ENCODE data around the gene BRME1. TPM values are rescaled to one million over a fixed set of nuclear protein-coding genes. Genes with fewer than 3 reads are reported as not detected.

Gene BRME1
- polyA plus RNA-seq, 2 of the 4 experiments (the other 2 are of a cell fraction) = 0.12 to 1.2 TPM

DNA sequence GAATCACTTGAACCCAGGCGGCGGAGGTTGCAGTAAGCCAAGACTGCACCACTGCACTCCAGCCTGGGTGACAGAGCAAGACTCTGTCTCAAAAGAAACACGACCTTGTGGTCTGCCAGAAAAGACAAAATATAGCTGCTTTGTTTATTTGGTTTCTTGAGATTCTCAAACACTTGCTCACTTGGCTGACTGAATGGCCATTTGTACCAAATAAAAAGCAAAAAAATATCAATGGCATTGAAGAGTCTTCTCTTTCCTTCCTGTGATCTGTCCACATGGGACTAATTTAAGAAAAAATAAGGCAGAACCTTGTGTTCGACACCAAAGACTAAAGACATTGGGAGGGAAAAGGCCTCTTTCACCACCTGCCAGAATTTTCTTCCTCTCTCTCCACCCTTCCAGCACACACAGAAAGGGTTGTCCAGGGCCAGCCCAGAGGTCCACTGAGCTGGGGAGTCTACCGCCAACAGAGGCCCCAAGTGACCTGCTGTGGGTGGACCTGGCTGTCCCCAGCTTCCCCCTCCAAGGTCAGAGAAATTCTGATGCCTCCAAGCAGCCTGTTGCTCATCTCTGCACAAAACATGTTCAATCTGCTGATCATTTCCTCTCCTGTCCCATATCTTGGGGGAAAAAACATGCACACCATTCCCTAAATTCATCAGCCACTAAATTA, 5.9 kb downstream of the BRME1 start (continued):
- TF ChIP-seq EHMT2 (IDR thresholded peaks at IDR 0.05; ENCODE audit: low read depth) (no peak), HEYL (CRISPR knock-in tag; IDR thresholded peaks at IDR 0.05) (no peak), CBX8 (IDR thresholded peaks at IDR 0.05) (no peak), FOSB (CRISPR knock-in tag; IDR thresholded peaks at IDR 0.05) (no peak), CHD2 (IDR thresholded peaks at IDR 0.05; ENCODE audit: low read length, partially characterized antibody) (no peak)
- TF ChIP-seq, protein P1, sequence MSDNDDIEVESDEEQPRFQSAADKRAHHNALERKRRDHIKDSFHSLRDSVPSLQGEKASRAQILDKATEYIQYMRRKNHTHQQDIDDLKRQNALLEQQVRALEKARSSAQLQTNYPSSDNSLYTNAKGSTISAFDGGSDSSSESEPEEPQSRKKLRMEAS (IDR thresholded peaks at IDR 0.05) = no peak

DNA sequence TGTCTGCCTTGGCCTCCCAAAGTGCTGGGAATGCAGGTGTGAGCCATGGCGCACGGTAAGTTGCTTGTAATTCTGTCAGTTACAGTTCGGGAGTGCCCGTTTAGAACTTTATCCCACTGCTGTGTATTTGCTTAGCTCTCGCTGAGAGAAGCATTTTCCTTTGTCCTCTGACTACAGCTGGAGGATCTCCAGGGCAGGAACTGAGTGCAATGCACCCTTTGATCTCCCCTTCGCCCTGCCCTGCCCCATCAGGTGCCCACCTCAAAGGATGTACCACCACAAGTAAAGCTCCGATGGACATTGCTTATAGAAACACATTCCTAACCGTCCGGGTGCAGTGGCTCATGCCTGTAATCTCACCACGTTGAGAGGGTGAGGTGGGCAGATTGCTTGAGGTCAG, 6.5 kb downstream of the BRME1 start:
- Histone ChIP-seq H3K27ac (no peak overlapping the region), H3K4me3 (no peak overlapping the region), H3K9me3 (no peaks in the 10 kb centered on the region), H3K4me1 (no peaks in the 10 kb centered on the region), H3K4me2 (no peak overlapping the region)
- FAIRE-seq = no peak
- DNase-seq (ENCODE audit: low read depth in 1 of 2, low spot score in 1 of 2) = no peak
- POLR2A ChIA-PET = no interaction called here
- no peak for TF ChIP-seq MAZ (IDR thresholded peaks at IDR 0.05; ENCODE audit: borderline replicate concordance, low read depth, low read length)
- TF ChIP-seq GATA3 (IDR thresholded peaks at IDR 0.05; ENCODE audit: borderline replicate concordance) = no peak
- no peak for TF ChIP-seq MYC (IDR thresholded peaks at IDR 0.05; ENCODE audit: borderline replicate concordance, low read length)
- TF ChIP-seq RFX5 (IDR thresholded peaks at IDR 0.05) = no peak
- no peak for TF ChIP-seq KDM1A (IDR thresholded peaks at IDR 0.05; ENCODE audit: low read depth)
- no peak for TF ChIP-seq ZFP36 (IDR thresholded peaks at IDR 0.05; ENCODE audit: borderline replicate concordance, partially characterized antibody)
- no peak for TF ChIP-seq BHLHE40 (IDR thresholded peaks at IDR 0.05; ENCODE audit: low read depth, low read length)
- no peak for TF ChIP-seq NPAS2 (CRISPR knock-in tag; IDR thresholded peaks at IDR 0.05; ENCODE audit: borderline replicate concordance)
- ATAC-seq = no peak
- 62% methylated on average over 10 of the region's 10 CpGs for WGBS (ENCODE audit: missing lambda C conversion rate)
- CTCF ChIA-PET = interaction anchor here (1.2 to 2.0 kb wide), 4 partner anchors 11 to 160 kb away, joined by 3 to 8 read pairs (median 3); no protein-coding TSS in a partner anchor

DNA sequence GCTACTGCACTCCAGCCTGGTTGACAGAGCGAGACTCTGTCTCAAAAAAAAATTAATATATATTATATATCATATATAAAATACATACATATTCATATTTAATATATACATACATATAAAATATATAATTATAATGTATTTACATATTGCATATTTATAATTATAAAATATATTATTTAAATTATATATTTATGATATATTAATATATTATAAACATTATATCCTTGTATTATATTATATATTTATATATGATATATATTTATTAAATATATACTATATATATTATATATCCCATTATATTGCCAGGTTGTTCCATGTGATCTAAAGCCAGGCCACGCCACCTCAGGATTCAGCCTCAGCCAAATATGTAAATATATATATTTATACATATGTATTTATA, 9.7 kb downstream of the BRME1 start:
- no peak for ATAC-seq
- ChIA-PET CTCF (no interaction called here), POLR2A (no interaction called here)
- no peak for DNase-seq (ENCODE audit: low read depth in 1 of 2, low spot score in 1 of 2)
- H3K4me1 ChIP-seq = no peaks in the 10 kb centered on the region
- no peak overlapping the region for H3K4me3 ChIP-seq
- H3K27ac ChIP-seq = no peak overlapping the region
- TF ChIP-seq HOXB5 (CRISPR knock-in tag; IDR thresholded peaks at IDR 0.05) (no peak), HEYL (CRISPR knock-in tag; IDR thresholded peaks at IDR 0.05) (no peak), RAD21 (conservative IDR thresholded peaks at IDR 0.05 in 1 of 2, IDR thresholded peaks at IDR 0.05 in 1 of 2) (no peak), SMC3 (IDR thresholded peaks at IDR 0.05) (no peak), TFCP2L1 (CRISPR knock-in tag; IDR thresholded peaks at IDR 0.05) (no peak), BHLHE40 (IDR thresholded peaks at IDR 0.05; ENCODE audit: low read depth, low read length) (no peak), MAFK (IDR thresholded peaks at IDR 0.05; ENCODE audit: partially characterized antibody) (no peak), ZFP36 (IDR thresholded peaks at IDR 0.05; ENCODE audit: borderline replicate concordance, partially characterized antibody) (no peak), KDM5A (IDR thresholded peaks at IDR 0.05) (no peak), CHD4 (IDR thresholded peaks at IDR 0.05; ENCODE audit: borderline replicate concordance) (no peak), GATA3 (IDR thresholded peaks at IDR 0.05; ENCODE audit: borderline replicate concordance) (no peak), HOXB13 (CRISPR knock-in tag; IDR thresholded peaks at IDR 0.05; ENCODE audit: low read depth) (no peak), CHD2 (IDR thresholded peaks at IDR 0.05; ENCODE audit: low read length, partially characterized antibody) (no peak), EHMT2 (IDR thresholded peaks at IDR 0.05; ENCODE audit: low read depth) (no peak), MAZ (IDR thresholded peaks at IDR 0.05; ENCODE audit: borderline replicate concordance, low read depth, low read length) (no peak), JUN (IDR thresholded peaks at IDR 0.05) (no peak)
- TF ChIP-seq, protein P2, sequence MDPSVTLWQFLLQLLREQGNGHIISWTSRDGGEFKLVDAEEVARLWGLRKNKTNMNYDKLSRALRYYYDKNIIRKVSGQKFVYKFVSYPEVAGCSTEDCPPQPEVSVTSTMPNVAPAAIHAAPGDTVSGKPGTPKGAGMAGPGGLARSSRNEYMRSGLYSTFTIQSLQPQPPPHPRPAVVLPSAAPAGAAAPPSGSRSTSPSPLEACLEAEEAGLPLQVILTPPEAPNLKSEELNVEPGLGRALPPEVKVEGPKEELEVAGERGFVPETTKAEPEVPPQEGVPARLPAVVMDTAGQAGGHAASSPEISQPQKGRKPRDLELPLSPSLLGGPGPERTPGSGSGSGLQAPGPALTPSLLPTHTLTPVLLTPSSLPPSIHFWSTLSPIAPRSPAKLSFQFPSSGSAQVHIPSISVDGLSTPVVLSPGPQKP (IDR thresholded peaks at IDR 0.05; ENCODE audit: low read depth, low read length) = no peak
- TF ChIP-seq, protein P1 (IDR thresholded peaks at IDR 0.05) = no peak
- TF ChIP-seq, protein P3, sequence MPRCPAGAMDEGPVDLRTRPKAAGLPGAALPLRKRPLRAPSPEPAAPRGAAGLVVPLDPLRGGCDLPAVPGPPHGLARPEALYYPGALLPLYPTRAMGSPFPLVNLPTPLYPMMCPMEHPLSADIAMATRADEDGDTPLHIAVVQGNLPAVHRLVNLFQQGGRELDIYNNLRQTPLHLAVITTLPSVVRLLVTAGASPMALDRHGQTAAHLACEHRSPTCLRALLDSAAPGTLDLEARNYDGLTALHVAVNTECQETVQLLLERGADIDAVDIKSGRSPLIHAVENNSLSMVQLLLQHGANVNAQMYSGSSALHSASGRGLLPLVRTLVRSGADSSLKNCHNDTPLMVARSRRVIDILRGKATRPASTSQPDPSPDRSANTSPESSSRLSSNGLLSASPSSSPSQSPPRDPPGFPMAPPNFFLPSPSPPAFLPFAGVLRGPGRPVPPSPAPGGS (IDR thresholded peaks at IDR 0.05) = no peak
- TF ChIP-seq, protein P4, sequence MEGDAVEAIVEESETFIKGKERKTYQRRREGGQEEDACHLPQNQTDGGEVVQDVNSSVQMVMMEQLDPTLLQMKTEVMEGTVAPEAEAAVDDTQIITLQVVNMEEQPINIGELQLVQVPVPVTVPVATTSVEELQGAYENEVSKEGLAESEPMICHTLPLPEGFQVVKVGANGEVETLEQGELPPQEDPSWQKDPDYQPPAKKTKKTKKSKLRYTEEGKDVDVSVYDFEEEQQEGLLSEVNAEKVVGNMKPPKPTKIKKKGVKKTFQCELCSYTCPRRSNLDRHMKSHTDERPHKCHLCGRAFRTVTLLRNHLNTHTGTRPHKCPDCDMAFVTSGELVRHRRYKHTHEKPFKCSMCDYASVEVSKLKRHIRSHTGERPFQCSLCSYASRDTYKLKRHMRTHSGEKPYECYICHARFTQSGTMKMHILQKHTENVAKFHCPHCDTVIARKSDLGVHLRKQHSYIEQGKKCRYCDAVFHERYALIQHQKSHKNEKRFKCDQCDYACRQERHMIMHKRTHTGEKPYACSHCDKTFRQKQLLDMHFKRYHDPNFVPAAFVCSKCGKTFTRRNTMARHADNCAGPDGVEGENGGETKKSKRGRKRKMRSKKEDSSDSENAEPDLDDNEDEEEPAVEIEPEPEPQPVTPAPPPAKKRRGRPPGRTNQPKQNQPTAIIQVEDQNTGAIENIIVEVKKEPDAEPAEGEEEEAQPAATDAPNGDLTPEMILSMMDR (IDR thresholded peaks at IDR 0.05) = no peak
- FAIRE-seq = no peak
- no peaks in the 10 kb centered on the region for H3K9me3 ChIP-seq
- 88% methylated on average over 2 of the region's 2 CpGs for WGBS (ENCODE audit: missing lambda C conversion rate)
- H3K4me2 ChIP-seq = no peak overlapping the region

All from A549 (cell line).